GM10266 (cell line): ENCODE data around the gene COL13A1.
A peak's percentile ranks its signal among the peaks of the same experiment; 100 is the strongest.

ENCODE experiments used
- DNase-seq: peaks from one replicate; pipeline ENCODE4 v3.0.0; 2012; ENCODE audit errors: extremely low spot score
- TF ChIP-seq, protein P1 (sequence below): IDR thresholded peaks from 2 replicates; pipeline ENCODE4 v1.5.1; 2012; ENCODE audit warnings: mild to moderate bottlenecking, low read depth; ENCODE audit not compliant: control insufficient read depth, insufficient read depth; ENCODE audit errors: missing control alignments

The COL13A1 gene

DNA sequence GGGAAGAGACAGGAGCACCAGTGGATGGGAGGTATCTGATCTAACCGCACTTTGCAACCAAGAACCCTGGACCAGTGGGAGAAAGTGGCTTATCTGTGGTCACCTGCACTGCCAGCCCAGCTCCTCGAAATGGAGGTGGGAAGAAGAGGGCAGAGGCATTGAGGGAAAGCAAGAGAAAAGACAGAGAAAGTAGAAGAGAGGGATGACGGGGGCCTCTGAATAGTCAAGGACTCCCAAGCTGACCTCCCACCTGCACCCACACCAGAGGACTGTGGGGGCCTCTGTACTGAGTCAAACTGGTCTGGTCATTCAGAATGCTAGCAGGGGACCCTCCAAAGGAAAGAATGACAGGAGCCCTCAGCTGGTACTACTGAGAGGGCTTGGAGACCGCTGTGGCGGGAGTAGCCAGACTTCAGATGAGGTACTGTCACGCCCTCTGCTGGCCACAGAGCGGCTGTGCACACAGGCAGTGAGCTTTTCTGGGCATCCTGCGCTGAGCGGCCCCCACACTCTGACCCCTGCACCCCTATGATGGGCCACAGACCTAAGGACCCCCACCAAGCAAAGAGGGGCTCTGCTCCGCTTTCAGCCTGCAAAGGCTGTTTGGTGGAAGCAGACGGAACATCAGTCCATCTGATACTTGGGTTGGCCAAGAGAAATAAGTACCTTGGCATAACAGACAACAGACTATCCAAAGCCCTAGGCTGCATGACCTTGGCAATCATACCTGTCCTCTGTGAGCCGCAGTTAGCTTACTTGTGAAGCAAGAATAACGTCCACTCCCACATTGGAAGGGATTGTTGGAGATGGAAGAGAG, 112.9 kb downstream of the COL13A1 start:
- TF ChIP-seq, protein P1, sequence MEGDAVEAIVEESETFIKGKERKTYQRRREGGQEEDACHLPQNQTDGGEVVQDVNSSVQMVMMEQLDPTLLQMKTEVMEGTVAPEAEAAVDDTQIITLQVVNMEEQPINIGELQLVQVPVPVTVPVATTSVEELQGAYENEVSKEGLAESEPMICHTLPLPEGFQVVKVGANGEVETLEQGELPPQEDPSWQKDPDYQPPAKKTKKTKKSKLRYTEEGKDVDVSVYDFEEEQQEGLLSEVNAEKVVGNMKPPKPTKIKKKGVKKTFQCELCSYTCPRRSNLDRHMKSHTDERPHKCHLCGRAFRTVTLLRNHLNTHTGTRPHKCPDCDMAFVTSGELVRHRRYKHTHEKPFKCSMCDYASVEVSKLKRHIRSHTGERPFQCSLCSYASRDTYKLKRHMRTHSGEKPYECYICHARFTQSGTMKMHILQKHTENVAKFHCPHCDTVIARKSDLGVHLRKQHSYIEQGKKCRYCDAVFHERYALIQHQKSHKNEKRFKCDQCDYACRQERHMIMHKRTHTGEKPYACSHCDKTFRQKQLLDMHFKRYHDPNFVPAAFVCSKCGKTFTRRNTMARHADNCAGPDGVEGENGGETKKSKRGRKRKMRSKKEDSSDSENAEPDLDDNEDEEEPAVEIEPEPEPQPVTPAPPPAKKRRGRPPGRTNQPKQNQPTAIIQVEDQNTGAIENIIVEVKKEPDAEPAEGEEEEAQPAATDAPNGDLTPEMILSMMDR: peak; percentile 88
- DNase-seq: peak; percentile 64

DNA sequence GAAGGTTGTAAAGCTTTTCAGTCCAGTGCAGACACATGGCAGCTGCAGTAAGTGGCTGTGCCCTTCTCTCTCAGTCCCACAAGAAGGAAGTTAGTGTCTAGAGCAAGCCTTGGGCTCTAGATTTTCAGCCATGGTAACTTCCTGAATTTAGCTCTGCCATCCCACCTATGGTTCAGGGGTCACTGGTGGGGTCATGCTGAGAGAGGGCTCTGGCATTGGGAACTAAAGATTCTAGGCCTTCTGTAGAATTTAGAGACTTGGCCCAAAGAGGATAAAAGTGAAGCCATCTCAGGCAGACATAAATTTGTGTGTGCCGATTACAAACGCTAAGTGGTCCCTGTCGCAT, 113.5 kb downstream of the COL13A1 start:
- no peak for DNase-seq
- TF ChIP-seq, protein P1: no peak

DNA sequence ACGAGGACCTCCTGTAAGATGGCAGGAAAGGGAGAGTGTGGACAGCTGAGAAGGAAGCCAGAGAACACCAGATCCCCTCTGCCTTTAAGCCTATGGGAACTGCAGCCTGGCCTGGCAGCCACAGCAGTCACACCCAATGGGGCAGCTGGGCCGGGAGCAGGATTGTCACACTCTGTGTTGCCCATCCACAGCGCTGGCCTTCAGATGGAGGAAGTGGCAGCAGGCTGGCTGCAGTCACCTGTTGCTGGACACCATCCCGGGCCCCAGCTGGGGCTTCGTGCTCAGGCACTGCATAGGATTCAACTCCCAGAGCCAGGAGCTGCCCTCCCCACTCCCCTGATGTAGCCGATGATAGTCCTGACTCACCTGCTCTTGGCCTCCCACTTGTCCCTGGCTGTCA, 114.4 kb downstream of the COL13A1 start:
- no peak for DNase-seq
- TF ChIP-seq, protein P1: no peak

DNA sequence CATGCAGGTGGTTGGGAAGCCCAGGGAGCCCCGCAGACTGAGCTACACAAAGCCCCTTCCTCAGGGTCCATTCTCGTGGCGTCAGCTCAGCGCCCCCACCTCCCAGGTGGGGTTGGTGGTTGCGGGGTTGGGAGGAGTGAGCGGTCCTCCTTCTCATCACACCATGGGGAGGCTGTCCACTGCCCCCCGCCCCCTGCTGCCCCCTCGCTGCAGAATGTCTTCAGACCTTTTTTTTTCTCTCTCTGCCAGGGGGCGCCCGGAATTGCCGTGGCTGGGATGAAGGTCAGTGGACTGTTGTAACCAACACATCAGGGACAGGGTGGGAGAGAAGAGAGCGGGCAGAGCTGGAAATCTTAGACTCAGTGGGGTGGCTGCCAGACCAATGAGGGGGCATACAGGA, 116.3 kb downstream of the COL13A1 start:
- TF ChIP-seq, protein P1: no peak
- DNase-seq: no peak

DNA sequence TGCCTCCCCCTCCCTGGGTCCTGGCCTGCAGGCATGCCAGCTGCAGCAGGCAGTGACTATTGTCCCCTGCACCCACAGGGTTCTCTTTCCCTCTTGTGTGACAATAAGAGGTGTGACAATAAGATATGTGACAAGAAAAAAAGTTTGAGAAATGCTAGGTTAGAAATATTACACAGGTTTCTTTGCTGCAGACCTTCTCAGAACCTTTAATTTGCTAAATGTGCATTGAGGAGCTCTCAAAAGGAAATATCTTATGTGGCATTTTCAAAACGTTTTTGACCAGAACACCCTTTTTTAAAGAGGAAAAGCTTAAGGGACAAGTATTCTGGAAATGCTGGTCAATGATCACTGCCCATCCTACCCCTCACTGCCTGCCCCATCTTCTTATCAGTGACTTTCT, 117.5 kb downstream of the COL13A1 start:
- TF ChIP-seq, protein P1: no peak

DNA sequence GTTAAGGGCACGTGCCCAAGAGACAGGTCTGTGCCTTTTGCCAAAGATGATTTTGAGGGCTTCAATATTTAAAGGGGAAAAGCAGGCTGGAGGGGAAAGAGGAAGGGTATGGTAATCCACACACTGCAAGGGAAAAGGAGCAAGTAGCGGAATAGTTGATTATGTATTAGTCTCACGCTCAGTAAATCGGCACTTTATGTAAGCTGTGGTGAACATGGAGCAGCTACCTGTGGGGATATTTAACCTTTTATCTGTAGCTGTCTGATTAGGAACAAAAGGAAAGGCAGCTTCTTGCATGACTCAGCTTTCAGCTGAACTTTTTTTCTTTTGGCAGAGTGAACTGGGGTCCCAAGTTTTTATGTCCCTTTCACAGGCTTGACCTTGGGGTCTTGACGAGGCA, 123.4 kb downstream of the COL13A1 start:
- TF ChIP-seq, protein P1: no peak
- DNase-seq: no peak

More for the DNA sequence above, 117.5 kb downstream of the COL13A1 start:
- no peak for DNase-seq

DNA sequence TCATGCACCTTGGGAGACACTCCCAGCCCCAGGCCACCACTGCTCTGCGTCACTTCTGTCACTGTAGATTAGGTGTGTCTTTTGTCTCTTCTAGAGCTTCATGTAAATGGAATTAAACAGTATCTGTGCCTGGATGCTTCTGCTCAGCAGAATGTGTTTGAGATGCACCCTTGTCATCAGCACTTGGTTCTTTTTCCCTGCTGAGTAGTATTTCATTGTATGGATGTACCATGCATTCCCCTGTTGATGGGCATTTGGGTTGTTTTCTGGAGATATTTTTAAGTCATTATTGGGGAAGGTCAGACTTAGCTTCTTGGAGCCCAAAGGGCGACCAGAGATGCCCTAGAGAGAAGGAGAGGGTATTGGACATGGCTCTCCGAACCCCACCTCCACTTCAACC, 126.6 kb downstream of the COL13A1 start:
- no peak for DNase-seq
- TF ChIP-seq, protein P1: no peak
